ENCODE data around the gene CD2AP. TPM values are rescaled to one million over a fixed set of nuclear protein-coding genes. Genes with fewer than 3 reads are reported as not detected.

Gene CD2AP
- total and polyA plus RNA-seq, 9 of the 15 experiments (the other 6 are each of a cell fraction or from before 2014, with no cell fraction given): 9.4 to 69.7 (median 38.7) TPM

DNA sequence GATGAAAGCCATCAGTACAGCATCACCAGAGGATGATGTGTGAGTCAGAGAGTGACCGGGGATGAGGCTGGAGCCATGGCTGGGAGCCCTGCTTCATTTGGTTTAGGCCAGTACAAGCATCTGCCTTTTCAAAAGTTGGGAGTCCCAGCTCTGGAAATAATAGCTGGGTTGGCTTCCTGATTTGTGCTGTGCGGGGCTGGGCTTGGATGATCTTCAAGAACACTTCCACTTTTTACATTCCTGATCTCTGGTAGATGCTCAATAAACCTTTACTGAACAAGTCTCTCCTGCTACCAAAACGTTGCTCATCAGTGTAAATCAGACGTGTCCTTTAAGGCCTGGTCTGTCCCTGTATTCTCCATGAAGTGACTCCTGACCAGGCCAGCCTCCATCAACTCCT, 176.7 kb downstream of the CD2AP start:
- WGBS (ENCODE audit: insufficient coverage, low coverage, missing lambda C conversion rate): 12% methylated on average over 4 of the region's 4 CpGs
- POLR2A ChIA-PET: interaction anchor here (1.0 to 1.4 kb wide), 2 partner anchors 9 to 10 kb away, joined by 4 read pairs; no protein-coding TSS in a partner anchor
- H3K9me1 ChIP-seq (ENCODE audit: control insufficient read depth, insufficient read depth, low read length): no peaks in the 10 kb centered on the region
- no peak for FAIRE-seq
- H3K27me3 ChIP-seq (ENCODE audit: control insufficient read depth in 2 of 2, insufficient read depth in 2 of 2, low read length in 2 of 2): no peaks in the 10 kb centered on the region
- no peak overlapping the region for H3K9ac ChIP-seq (ENCODE audit: insufficient read depth in 1 of 2, low read depth in 2 of 2, low read length in 2 of 2)
- peaks cover 5 to 28% of the 10 kb centered on the region in 2 experiments; a peak in 3 of 5 replicates for H3K4me1 ChIP-seq (replicated peaks in 1 of 2; ENCODE audit: control insufficient read depth in 2 of 2, insufficient read depth in 2 of 2, low read length in 2 of 2)
- BruUV-seq (replicated peaks): no TSS peak
- no peak for DNase-seq (ENCODE audit: extremely low read depth in 1 of 4, low spot score in 3 of 4)
- H3K79me2 ChIP-seq (ENCODE audit: control insufficient read depth, insufficient read depth, low read length): no peaks in the 10 kb centered on the region
- H3K4me3 ChIP-seq: no peak overlapping the region
- CTCF ChIA-PET (ENCODE audit: low intra/inter-chr PET ratio): no interaction called here
- no peaks in the 10 kb centered on the region for H3K9me3 ChIP-seq (replicated peaks; ENCODE audit: control insufficient read depth, insufficient read depth, low read depth, low read length)
- in situ Hi-C loops (cut with MboI) (no loop called here), intact Hi-C loops (cut with micrococcal nuclease) (no loop called here)
- H3K36me3 ChIP-seq (ENCODE audit: control insufficient read depth, insufficient read depth, low read length): no peaks in the 10 kb centered on the region; the same call in 2 of the 3 replicates
- no peak overlapping the region for H3K27ac ChIP-seq (ENCODE audit: extremely low read depth, low read depth, low read length)
- no peak overlapping the region for H3K4me2 ChIP-seq (ENCODE audit: insufficient read depth, low read length)
- no peaks in the 10 kb centered on the region for H4K20me1 ChIP-seq (replicated peaks; ENCODE audit: control insufficient read depth, insufficient read depth, low read length)
- no peak for TF ChIP-seq BRCA1 (IDR thresholded peaks at IDR 0.05)
- no peak for TF ChIP-seq BRCA1 (CRISPR knock-in tag; IDR thresholded peaks at IDR 0.05)
- TF ChIP-seq SPI1 (IDR thresholded peaks at IDR 0.05; ENCODE audit: borderline replicate concordance, low read depth, low read length): peak; percentile 52; the same call in 1 of the 2 replicates
- TF ChIP-seq, protein P1, sequence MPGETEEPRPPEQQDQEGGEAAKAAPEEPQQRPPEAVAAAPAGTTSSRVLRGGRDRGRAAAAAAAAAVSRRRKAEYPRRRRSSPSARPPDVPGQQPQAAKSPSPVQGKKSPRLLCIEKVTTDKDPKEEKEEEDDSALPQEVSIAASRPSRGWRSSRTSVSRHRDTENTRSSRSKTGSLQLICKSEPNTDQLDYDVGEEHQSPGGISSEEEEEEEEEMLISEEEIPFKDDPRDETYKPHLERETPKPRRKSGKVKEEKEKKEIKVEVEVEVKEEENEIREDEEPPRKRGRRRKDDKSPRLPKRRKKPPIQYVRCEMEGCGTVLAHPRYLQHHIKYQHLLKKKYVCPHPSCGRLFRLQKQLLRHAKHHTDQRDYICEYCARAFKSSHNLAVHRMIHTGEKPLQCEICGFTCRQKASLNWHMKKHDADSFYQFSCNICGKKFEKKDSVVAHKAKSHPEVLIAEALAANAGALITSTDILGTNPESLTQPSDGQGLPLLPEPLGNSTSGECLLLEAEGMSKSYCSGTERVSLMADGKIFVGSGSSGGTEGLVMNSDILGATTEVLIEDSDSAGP (CRISPR knock-in tag; IDR thresholded peaks at IDR 0.05): no peak
- TF ChIP-seq, protein P2, sequence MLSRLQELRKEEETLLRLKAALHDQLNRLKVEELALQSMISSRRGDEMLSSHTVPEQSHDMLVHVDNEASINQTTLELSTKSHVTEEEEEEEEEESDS (CRISPR knock-in tag; IDR thresholded peaks at IDR 0.05): no peak
- TF ChIP-seq FOS (IDR thresholded peaks at IDR 0.05; ENCODE audit: extremely low read depth, insufficient read length): no peak
- H2AFZ ChIP-seq (ENCODE audit: low read depth, low read length): no peak overlapping the region; the same call in 1 of the 2 replicates
- no peak; the same call in 2 of the 3 replicates for ATAC-seq
